IMR-90 (cell line): Measurements from ENCODE around the gene ARL2. TPM values are rescaled to one million over a fixed set of nuclear protein-coding genes. Genes with fewer than 3 reads are reported as not detected.

ENCODE experiments used
- ATAC-seq: fragments of 200-7000 bp; cut with Tn5 transposase; 2 replicates; pipeline ENCODE4 v1.9.1; 2020; ENCODE audit warnings: low read depth, mild to moderate bottlenecking, moderate library complexity
- BruUV-seq: library from RNA; stranded (reverse); fragments of 400-500 nt; replicated peaks from 2 replicates; lab custom pipeline; 2021; lab: Mats Ljungman, UMichigan
- CTCF ChIA-PET: fragments of 300-600 bp; formaldehyde crosslinking; extraction: SDS; loops from one replicate; lab custom pipeline; 2021; ENCODE audit warnings: antibody characterized with exemption; lab: Yijun Ruan, JAX
- POLR2A ChIA-PET: fragments of 300-600 bp; sonication (Branson Sonifier 250); formaldehyde crosslinking; loops from one replicate; lab custom pipeline; 2022; ENCODE audit warnings: antibody characterized with exemption; ENCODE audit not compliant: unreplicated experiment; lab: Charles Lee
- DNase-seq: peaks from one replicate; pipeline ENCODE4 v3.0.0; 2013
- H2AFZ ChIP-seq: replicated peaks from 2 replicates; pipeline ENCODE3; 2013; ENCODE audit warnings: low read length, mild to moderate bottlenecking; ENCODE audit not compliant: poor library complexity
- H2AK5ac ChIP-seq: 2 replicates; pipeline ENCODE4 v1.6.1; 2013; ENCODE audit warnings: low read depth, low read length, inconsistent platforms
- H2AK9ac ChIP-seq: replicated peaks from 2 replicates; pipeline ENCODE3; 2013; ENCODE audit warnings: mild to moderate bottlenecking, low read depth, low read length, moderate library complexity; ENCODE audit not compliant: poor library complexity
- H2BK120ac ChIP-seq: 2 replicates; pipeline ENCODE4 v1.6.1; 2013; ENCODE audit warnings: low read depth, low read length, inconsistent platforms
- H2BK15ac ChIP-seq: 3 replicates; pipeline ENCODE4 v1.6.1; 2013; ENCODE audit warnings: low read depth, low read length, inconsistent platforms
- H2BK20ac ChIP-seq: 2 replicates; pipeline ENCODE4 v1.6.1; 2013; ENCODE audit warnings: low read depth, mild to moderate bottlenecking, inconsistent platforms, low read length, moderate library complexity
- H2BK5ac ChIP-seq: 2 replicates; pipeline ENCODE4 v1.6.1; 2013; ENCODE audit warnings: mild to moderate bottlenecking, low read depth, low read length, inconsistent platforms; ENCODE audit not compliant: poor library complexity, severe bottlenecking
- H3K14ac ChIP-seq: replicated peaks from 2 replicates; pipeline ENCODE4 v1.6.1; 2013; ENCODE audit warnings: low read depth, low read length, inconsistent platforms
- H3K18ac ChIP-seq: 2 replicates; pipeline ENCODE4 v1.6.1; 2013; ENCODE audit warnings: low read depth, low read length, control low read depth
- H3K23ac ChIP-seq: 2 replicates; pipeline ENCODE4 v1.6.1; 2013; ENCODE audit warnings: low read depth, low read length, inconsistent platforms
- H3K27ac ChIP-seq: 2 replicates; pipeline ENCODE4 v1.5.1; 2013; ENCODE audit warnings: mild to moderate bottlenecking, control low read depth, low read length; ENCODE audit not compliant: insufficient read depth
- H3K27me3 ChIP-seq: 2 replicates; pipeline ENCODE4 v1.6.1; 2013; ENCODE audit warnings: low read length; ENCODE audit not compliant: control insufficient read depth, insufficient read depth
- H3K36me3 ChIP-seq: 2 replicates; pipeline ENCODE4 v1.6.1; 2013; ENCODE audit warnings: low read length, mixed read lengths; ENCODE audit not compliant: control insufficient read depth, insufficient read depth
- H3K4ac ChIP-seq: 2 replicates; pipeline ENCODE4 v1.6.1; 2013; ENCODE audit warnings: low read depth, low read length, inconsistent platforms
- H3K4me1 ChIP-seq: 2 replicates; pipeline ENCODE4 v1.6.1; 2013; ENCODE audit warnings: low read length, mixed read lengths; ENCODE audit not compliant: control insufficient read depth, insufficient read depth
- H3K4me2 ChIP-seq: 2 replicates; pipeline ENCODE4 v1.6.1; 2013; ENCODE audit warnings: low read depth, mild to moderate bottlenecking, control low read depth, low read length, moderate library complexity
- H3K4me3 ChIP-seq: 2 replicates; pipeline ENCODE4 v1.5.1; 2013; ENCODE audit warnings: low read depth, mild to moderate bottlenecking, control low read depth, low read length, moderate library complexity; ENCODE audit not compliant: insufficient read depth
- H3K56ac ChIP-seq: 2 replicates; pipeline ENCODE4 v1.6.1; 2013; ENCODE audit warnings: low read length, inconsistent platforms; ENCODE audit not compliant: insufficient read depth; ENCODE audit errors: extremely low read depth
- H3K79me1 ChIP-seq, 2 experiments: 2 replicates each; pipeline ENCODE4 v1.6.1; 2013; ENCODE audit warnings: low read length in 2 of 2, inconsistent platforms in 1 of 2, low read depth in 1 of 2
- H3K9ac ChIP-seq: 2 replicates; pipeline ENCODE4 v1.6.1; 2013; ENCODE audit warnings: low read depth, low read length, control low read depth
- H3K9me1 ChIP-seq: 2 replicates; pipeline ENCODE4 v1.6.1; 2013; ENCODE audit warnings: low read length, inconsistent platforms; ENCODE audit not compliant: insufficient read depth
- H3K9me3 ChIP-seq: 2 replicates; pipeline ENCODE4 v1.6.1; 2013; ENCODE audit warnings: low read length; ENCODE audit not compliant: control insufficient read depth, insufficient read depth
- H4K20me1 ChIP-seq: 2 replicates; pipeline ENCODE4 v1.6.1; 2013; ENCODE audit warnings: low read length, inconsistent platforms; ENCODE audit not compliant: insufficient read depth
- H4K5ac ChIP-seq: 2 replicates; pipeline ENCODE4 v1.6.1; 2013; ENCODE audit warnings: mild to moderate bottlenecking, low read depth, low read length, control low read depth
- H4K8ac ChIP-seq, 2 experiments: 2 replicates each; pipeline ENCODE4 v1.6.1; 2013; ENCODE audit warnings: low read depth in 2 of 2, low read length in 2 of 2, control low read depth in 1 of 2, inconsistent platforms in 1 of 2
- H4K91ac ChIP-seq: 2 replicates; pipeline ENCODE4 v1.6.1; 2013; ENCODE audit warnings: low read depth, low read length, inconsistent platforms; ENCODE audit not compliant: insufficient read depth
- MXI1 ChIP-seq: IDR thresholded peaks from 2 replicates; pipeline ENCODE4 v1.6.1; 2012; ENCODE audit warnings: low read depth, mild to moderate bottlenecking, low read length, moderate library complexity, borderline replicate concordance
- SMC3 ChIP-seq: fragments of 150-350 bp; IDR thresholded peaks from 2 replicates; pipeline ENCODE4 v1.6.1; 2016; ENCODE audit warnings: low read depth, mild to moderate bottlenecking, antibody characterized with exemption, low read length, moderate library complexity
- WGBS, 2 experiments: methylation state at CpG; one replicate each; pipeline versions ENCODE4 v1.1.5 to v1.1.7; 2013; ENCODE audit warnings: missing lambda C conversion rate in 2 of 2; ENCODE audit not compliant: insufficient read length in 1 of 2; ENCODE audit errors: extremely low coverage in 2 of 2; 5-methylcytosine and 5-hydroxymethylcytosine counted together
- dilution Hi-C: fragments of 300-500 bp; cut with HindIII; formaldehyde crosslinking; loops from one replicate; pipeline ENCODE4 v1.14.3; 2018; ENCODE audit warnings: low sequenced_read_pairs; ENCODE audit not compliant: unreplicated experiment
- in situ Hi-C: fragments of 300-500 bp; cut with MboI; formaldehyde crosslinking; loops from 3 replicates; pipeline ENCODE4 v1.14.3; 2019; ENCODE audit warnings: low sequenced_read_pairs, inconsistent platforms, mixed read lengths
- intact Hi-C: fragments of 100-400 bp; cut with micrococcal nuclease; formaldehyde crosslinking; loops from 2 replicates; pipeline ENCODE4 v1.10.0; 2022
- polyA plus RNA-seq, 3 experiments: library from polyadenylated mRNA; depleted of rRNA; stranded (reverse); fragments of >200 nt; gene quantifications; 2 replicates each; pipeline ENCODE4 v1.2.3, GENCODE V29; 2012; ENCODE audit warnings: low replicate concordance in 1 of 3
- total RNA-seq: library from RNA; depleted of rRNA; stranded (reverse); fragments of >200 nt; gene quantifications from 2 replicates; pipeline ENCODE4 v1.2.3, GENCODE V29; 2012

ARL2 gene
- total and polyA plus RNA-seq, 2 of the 4 experiments (the other 2 are of a cell fraction), result 48.9 to 152 TPM

DNA sequence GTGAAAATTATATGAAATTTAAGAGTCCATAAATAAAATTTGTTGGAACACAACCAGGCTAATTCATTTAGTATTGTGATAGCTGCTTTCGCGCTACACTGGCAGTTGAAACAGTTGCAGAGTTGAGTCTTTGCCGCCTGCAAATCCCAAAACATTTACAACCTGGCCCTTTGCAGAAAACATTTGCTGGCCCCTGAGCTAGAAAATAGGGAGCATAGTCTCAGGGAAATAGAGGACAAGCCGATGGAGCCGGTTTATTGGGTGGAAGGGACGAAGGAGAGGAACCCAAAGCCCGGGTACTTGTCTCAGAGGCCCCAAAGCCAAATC, 26.5 kb downstream of the ARL2 start:
- H3K9ac ChIP-seq, result peak overlapping the region; percentile 58
- DNase-seq (no peak), ATAC-seq (no peak)
- peak overlapping the region; percentile 27; the same call in 1 of the 2 replicates for H3K27ac ChIP-seq
- no peak overlapping the region for H3K18ac ChIP-seq
- no peak overlapping the region for H2BK5ac ChIP-seq
- POLR2A ChIA-PET, result interaction anchor here (0.6 kb wide), 1 partner anchor 12 kb away, joined by 3 read pairs; no protein-coding TSS in a partner anchor
- CTCF ChIA-PET, result interaction anchor here (1.0 to 1.4 kb wide), 2 partner anchors 18 to 72 kb away, joined by 3 read pairs; partner anchors contain the start of gene NAALADL1
- TF ChIP-seq MXI1 (0 out of 2 replicates have a peak, but pooled peaks have one; percentile 31), SMC3 (no peak)
- H3K79me1 ChIP-seq, result peaks cover 17 to 37% of the 10 kb centered on the region in 2 experiments
- 0% methylated on average over 1 of the region's 7 CpGs; no CpG with 5 or more reads in 1 of the 2 experiments for WGBS, 2 experiments
- dilution Hi-C loops, result no loop called here
- H3K4ac ChIP-seq, result no peak overlapping the region
- H4K8ac ChIP-seq, result peak overlapping the region; percentile 8 to 64; a peak in 2 of 4 replicates
- H2BK15ac ChIP-seq, result no peak overlapping the region
- no peak overlapping the region for H2BK120ac ChIP-seq
- H3K23ac ChIP-seq, result no peak overlapping the region
- H2BK20ac ChIP-seq, result no peak overlapping the region
- H3K36me3 ChIP-seq, result peaks cover 20% of the 10 kb centered on the region
- peak overlapping the region; percentile 93 for H2AFZ ChIP-seq
- no peak overlapping the region for H3K56ac ChIP-seq
- H3K14ac ChIP-seq, result 0 out of 2 replicates have a peak overlapping the region, but pooled peaks have one; percentile 24
- H3K4me2 ChIP-seq, result peak overlapping the region; percentile 54; the same call in 1 of the 2 replicates
- in situ Hi-C loops, result no loop called here
- H3K9me1 ChIP-seq, result peaks cover 9% of the 10 kb centered on the region; the same call in 1 of the 2 replicates
- H3K9me3 ChIP-seq, result no peaks in the 10 kb centered on the region
- H2AK5ac ChIP-seq, result no peak overlapping the region; the same call in 1 of the 2 replicates
- H4K5ac ChIP-seq, result no peak overlapping the region
- no peak overlapping the region for H2AK9ac ChIP-seq
- peak overlapping the region; percentile 94 for H3K4me3 ChIP-seq
- BruUV-seq, result no TSS peak
- H3K4me1 ChIP-seq, result no peaks in the 10 kb centered on the region
- 0 out of 2 replicates have a peak overlapping the region, but pooled peaks have one; percentile 8 for H4K91ac ChIP-seq
- H4K20me1 ChIP-seq, result peaks cover 5% of the 10 kb centered on the region; the same call in 1 of the 2 replicates
- no peaks in the 10 kb centered on the region for H3K27me3 ChIP-seq
- intact Hi-C loops, result loop anchor here (2.0 kb wide), 1 partner anchor 44 kb away; the partner anchor contains the start of genes CDCA5 and ZFPL1
